Activated naive CD4-positive, alpha-beta T cell (primary cell): Measurements from ENCODE around the gene G6PC3.
A peak's percentile ranks its signal among the peaks of the same experiment; 100 is the strongest.
"Not testable (repeated sequence)": the region's sequence is repeated elsewhere in the genome, so short reads cannot be mapped to it uniquely, and the experiment has no call there.

Experiments used
- DNase-seq, 4 experiments: peaks; one replicate each; lab custom pipeline; 2025; lab: John Stamatoyannopoulos, UW

Gene G6PC3

DNA sequence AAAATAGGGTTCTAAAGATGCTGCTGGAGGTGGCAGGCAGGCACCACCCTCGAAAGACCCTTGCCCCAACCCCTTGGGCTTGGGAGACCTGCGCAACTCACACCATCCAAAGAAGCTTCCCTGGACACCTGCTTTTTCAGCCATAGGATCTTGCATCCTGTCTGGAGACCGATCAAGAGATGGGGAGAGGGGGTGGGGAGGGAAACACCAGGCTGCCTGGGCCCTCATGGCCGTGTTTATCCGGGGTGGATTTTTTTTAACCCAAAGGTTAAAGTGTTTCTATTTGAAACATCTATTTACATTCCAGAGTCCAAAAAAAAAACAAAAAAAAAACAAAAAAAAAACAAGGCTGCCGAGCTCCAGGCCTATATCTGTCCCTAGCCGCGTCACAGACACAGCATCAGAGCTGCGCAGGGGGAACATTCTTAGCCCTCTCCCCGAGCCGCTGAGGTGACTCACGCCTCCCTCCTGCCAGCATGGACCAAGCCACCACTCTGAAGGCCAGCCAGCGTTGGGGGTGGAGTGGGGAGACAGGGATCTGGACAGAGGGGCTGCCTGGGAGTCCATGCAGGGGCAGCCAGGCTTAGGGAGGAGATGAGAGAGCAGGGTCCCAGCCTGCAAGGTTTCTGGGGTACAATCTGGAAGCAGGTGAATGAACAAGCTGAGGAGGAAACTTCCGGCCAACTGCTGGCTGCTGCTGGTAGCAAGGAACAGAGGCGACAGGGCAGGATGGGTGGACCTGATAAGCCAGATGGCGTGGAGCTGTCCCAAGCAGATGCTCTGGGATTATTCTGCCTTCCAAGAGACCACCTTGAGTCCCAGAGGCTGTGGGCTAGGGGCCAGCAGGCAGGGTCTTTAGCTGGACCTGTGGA lies 38.1 kb downstream of the G6PC3 start:
- DNase-seq: no peak

DNA sequence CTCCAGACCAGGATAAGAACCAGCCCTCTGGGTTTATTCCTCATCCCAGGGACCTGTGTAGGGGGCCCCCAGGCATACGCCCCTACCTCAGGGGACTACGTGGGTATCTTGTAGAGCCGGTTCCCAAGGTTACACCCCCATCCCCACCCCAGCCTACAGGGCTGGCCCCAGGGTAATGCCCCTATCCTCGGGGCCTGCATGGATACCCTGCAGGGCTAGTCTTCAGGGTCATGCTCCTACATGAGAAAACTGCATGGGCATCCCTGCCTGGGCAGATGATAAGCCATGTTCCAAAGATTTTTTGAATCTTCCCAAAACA lies 38.7 kb downstream of the G6PC3 start:
- DNase-seq: no peak

DNA sequence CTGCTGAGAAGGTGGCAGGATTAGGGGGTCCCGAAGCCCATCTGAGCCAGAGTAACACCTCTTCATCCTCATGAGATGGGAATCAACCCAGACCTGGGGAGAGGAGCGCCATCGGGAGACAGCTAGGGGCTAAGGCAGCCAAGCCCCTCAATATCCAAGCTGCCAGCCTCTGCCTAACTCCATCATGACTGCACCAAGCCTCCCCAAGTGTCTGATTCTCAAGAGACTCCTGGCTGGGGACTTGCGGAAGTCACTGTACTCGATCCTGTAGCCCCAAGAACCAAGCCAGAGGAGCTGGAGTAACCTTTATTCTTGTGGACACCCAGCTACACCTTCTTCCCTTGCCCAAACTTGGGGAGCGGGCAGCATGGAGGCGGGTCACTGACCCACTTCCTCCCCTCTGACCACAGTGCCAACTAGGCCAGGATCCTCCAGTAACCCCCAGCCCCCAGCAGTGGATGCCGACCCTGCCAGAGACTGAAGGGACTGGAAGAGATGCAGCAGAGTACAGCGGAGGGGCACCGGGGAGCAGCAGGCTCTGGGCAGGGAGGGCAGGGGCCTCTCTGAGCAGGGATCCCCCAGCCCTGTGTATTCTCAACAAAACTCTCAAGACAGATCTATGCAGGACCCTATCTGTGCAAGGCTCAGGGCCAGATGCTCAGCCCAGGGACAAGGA lies 39.6 kb downstream of the G6PC3 start:
- no peak for DNase-seq

DNA sequence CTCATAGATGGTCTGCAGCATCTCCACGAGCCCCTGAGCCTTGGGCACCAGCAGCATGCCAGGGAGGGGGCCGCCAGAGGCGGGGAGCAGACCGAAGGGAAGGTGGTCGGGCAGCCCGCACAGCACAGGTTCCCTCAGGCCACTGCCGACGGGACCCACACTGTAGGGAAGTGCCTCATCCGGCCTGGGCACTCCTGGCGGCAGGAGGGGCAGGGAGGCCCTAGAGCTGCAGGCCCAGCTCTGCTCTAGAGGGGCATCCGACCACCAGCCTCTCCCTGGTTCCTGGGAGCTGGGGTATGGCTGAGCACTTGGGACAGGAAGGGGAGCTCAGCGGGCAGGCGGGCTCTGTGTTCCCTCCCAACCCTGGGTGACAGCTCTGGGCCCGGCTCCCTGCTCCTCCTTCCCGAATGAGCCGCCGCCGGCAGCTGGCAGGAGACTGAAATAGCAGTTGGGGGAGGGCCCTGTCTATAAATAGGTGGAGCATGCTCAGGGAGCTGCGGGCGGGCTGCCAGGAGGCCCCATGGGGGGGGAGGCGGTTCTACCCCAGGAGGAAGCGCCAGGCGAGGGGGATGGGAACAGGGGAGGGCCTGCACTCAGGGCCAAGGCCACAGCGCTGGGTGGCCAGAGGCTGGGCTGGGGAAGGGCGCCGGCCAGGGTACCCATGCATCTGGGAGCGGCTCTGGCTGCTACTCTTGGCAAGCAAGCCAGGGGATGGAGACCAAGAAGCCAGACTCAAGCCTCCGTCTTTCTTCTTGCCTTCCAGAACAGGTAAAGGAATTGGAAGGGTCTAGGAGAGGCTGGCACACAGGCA lies 40.5 kb downstream of the G6PC3 start:
- DNase-seq: peak in 3 of 4 experiments; percentile 15 to 57 (median 42)

- no peak for DNase-seq
Measured at GRCh38 chr17:44111777-44112176, 41.2 kb downstream of the G6PC3 start.

DNA sequence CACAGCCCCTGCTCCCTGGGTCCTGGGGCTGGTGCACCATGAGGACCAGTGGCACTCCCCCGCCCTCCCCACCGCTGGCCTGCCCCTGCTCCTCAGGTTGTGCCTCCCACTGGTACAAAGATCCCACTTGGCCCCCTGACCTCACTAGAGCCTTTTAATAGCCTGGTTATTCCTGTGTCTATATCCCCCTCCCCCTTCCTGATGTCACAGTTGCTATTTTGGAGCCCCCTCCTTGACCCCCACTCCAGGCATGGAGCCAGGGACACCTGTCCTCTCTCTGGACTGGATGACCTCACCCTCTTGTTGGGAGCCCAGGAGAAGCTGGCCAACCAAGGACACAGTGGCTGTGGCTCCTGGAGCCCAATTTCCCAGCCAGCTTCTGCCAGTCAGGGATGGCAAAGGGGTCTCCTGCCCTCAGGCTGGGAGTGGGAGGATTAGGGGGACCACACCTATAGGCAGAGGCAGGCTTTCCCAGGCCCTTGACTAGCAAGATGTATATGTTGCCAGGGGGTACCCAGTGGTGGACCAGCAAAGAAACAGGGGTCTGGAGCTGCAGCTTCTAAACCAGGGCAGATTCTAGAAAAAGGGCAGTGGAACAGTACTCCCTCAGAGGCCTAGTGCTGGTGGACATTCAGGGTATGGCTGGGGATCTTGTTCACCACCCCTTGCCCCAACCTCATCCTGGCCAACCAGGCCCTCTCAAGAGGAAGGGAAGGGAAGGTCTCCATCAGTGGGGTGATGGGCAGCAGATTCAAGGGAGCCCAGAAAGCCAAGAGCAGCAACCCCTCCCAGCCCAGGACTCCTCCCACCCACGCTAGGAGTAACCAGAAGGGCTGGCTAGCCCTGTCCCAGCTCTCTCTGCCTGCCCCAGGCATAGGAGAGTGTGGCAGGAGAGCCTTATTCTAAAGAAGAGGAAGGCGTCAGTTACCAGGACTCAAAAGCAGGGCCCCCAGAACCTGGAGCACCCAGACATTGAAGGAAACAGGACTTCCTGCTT lies 42.0 kb downstream of the G6PC3 start:
- DNase-seq: no peak

DNA sequence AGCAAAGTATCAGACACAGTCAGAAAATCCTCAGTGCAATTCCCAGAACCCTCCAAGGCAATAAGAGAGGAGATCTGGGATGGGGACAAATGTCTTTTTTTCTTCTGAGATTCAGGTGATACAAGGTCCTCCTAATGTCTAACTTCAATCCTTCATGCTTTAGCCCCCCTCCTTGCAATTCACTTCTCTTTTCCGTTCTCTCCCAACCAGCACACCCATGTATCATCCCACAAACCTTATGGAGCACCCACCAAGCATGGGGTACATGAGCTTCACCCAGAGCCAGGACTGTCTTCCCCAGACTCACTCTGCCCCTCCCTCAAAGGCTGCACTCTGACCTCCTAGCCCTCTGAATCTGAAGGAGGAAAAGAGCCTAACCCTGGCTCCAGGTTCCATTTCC lies 42.8 kb downstream of the G6PC3 start:
- DNase-seq: no peak

DNA sequence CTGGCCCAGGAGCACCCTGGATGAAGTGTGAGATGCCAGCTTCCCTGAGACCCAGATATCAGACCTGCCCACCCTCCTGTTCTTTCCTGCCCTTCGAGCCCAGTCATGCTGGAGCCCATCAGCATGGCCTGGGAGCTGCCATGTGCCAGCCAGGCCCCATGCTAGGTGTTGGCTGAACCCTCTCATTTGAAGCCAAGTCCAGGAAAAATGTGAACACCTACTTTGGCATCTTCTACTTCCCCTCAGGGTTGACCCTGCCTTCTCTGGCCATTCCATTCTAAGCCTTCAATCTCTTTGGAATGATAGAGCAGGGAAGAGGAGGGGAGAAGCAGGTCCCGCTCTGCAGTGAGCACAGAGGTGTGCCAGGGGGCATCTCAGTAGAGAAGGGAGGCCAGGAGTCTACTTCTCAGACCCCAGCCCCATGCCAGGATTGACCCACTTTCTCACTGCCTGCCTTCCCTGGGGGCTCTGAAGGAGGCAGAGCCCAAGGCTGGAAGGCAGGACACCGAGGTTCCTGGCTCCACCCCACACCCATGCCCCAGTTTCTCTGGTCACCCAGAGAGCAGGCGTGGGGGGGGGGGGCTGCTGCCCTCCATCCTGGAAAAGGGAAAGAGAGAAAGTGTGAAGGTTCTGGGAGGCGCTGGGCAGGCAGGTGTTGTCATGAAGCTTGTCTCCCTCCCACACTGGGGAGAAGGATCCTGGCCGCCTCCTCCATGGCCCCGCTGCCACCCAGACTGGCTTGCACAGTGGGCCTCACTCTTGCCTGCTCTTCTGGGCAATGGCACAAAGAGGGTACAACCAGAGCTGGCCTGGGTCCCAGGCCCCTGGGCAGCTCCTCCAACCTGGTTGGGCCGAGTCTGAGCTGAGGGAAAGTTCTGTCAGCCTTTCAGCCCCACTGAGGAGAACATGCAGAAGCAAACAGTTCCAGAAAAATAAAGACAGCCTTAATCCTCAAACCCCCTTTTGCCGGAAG lies 43.6 kb downstream of the G6PC3 start:
- DNase-seq: no peak

- DNase-seq: peak in 1 of 4 experiments; percentile 18
Measured at GRCh38 chr17:44115585-44116415, 45.3 kb downstream of the G6PC3 start.

GRCh38 chr17:44117351-44117750 lies 46.8 kb downstream of the G6PC3 start:
- no peak for DNase-seq

DNA sequence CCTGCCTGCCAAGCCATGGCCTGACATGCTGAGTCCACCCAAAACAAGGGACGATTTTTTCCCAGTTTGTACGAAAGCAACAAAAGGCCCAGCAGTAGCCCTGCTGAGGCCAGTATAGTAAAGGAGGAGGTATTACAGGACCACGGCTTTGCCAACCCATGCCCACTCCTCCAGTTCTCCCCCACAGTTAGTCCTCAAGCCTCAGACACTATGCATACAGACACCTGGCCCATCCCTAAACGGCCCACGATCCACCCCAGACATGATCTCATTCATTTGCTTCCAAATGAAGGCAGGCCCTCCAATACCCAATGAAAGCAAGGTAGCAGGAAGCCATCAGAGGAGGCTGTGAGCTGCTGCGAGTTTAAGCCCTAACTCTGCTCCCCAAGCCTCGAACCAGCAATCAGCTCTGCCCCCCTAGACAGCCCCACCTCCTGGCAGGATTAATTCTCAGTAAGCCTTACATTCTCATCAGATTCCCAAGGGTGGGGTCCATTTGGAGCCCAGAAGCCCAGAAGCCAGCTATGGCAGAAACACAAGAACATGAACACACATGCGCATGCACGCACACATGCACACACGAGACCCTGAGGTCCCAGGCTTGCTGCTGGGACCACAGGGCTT lies 48.0 kb downstream of the G6PC3 start:
- no peak for DNase-seq

DNA sequence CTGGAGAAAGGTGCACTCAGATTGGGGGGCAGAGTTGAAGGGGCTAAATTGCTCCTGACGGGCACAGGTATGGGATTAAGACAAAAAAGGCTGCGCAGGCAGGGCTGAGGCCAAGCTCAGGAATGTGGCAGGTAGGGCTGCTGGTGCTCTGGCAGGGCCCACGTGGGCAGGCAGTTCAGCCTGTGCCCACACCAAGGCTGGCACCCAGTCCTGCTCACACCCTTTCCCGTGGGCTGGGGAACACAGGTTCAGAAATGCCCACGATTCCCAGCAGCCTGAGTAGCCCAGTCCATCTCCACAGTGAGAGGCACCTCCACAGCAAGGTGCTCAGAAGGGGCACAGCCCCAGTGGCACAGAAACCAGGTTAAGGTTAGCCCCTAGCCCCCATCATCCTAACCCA lies 48.5 kb downstream of the G6PC3 start:
- no peak for DNase-seq

DNA sequence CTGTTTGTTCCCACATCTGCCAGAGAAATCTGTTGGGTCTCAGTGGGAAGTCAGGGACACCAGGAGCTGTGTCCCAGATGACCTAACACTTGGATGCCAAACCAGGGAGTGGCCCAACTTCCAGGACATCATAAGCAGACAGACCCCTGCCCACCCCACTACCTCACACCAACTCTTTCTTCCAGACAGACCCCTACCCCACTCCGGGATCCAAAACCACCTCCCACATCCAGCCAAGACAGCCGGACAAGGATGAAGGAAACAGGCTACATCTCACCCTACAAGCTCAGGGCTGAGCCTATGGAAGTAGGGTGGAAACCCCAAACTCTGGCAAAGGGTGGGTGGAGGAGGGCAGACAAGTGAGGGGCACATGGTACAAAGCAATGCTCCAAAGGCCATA lies 49.3 kb downstream of the G6PC3 start:
- DNase-seq: no peak

- DNase-seq: not testable (repeated sequence)
Measured at GRCh38 chr17:44120281-44120680, 49.7 kb downstream of the G6PC3 start.

DNA sequence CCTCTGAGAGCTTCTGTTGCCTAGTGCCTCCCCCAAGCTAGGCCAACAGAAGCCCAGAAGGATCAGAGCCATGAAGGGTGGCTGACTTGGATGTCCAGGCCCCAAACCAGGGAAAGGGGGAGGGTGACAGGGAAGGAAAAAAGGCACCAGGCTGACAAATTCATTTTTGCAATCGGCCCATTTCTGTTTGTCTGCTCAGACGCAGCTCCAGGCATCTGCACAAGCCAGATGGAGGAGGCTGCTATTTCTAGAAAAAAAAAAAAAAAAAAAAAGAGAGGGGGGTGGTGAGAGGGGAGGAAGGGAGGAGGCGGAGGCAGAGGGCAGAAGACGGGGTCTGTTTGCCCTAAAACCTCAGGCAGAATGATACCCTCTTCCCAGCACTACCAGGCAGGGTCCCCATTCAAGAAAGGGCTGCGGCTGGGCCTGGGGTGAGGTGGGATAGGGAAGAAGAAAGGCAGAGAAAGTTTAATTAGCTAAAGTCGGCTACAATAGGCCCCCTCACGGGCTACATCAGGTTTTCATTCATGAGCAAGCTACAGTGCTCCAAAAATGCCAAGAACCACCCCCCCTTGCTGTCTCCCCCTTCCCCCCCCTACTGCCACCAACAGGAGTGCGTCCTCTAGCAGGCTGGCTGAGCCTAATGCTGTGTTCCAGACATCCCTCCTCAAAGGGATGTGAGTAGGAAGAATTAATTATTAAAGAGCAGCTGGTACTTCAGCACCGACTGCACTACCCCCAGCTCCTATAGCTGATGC lies 50.5 kb downstream of the G6PC3 start:
- no peak for DNase-seq

- no peak for DNase-seq
Measured at GRCh38 chr17:44121997-44122815, 51.7 kb downstream of the G6PC3 start.

GRCh38 chr17:44122816-44123355 lies 52.4 kb downstream of the G6PC3 start:
- DNase-seq: peak in 2 of 4 experiments; percentile 36 to 38
